OCI-LY7 (cell line): ENCODE data around the gene ANGPT4. TPM values are rescaled to one million over a fixed set of nuclear protein-coding genes. Genes with fewer than 3 reads are reported as not detected.

Source experiments
- BruUV-seq: library from RNA; stranded (reverse); fragments of 400-500 nt; replicated peaks from 2 replicates; lab custom pipeline; 2021; lab: Mats Ljungman, UMichigan
- CTCF ChIA-PET: fragments of 300-600 bp; sonication (Branson Sonifier 250); formaldehyde crosslinking; loops from one replicate; lab custom pipeline; 2022; ENCODE audit warnings: antibody characterized with exemption; ENCODE audit not compliant: unreplicated experiment; lab: Charles Lee
- POLR2A ChIA-PET: fragments of 300-600 bp; sonication (Branson Sonifier 250); formaldehyde crosslinking; loops from one replicate; lab custom pipeline; 2022; ENCODE audit warnings: antibody characterized with exemption; lab: Charles Lee
- DNase-seq: peaks from one replicate; pipeline ENCODE4 v3.0.0-alpha.2; 2015; ENCODE audit warnings: low spot score
- H2AFZ ChIP-seq: fragments of 200-600 bp; sonication (generic), shearing (Covaris generic); 2 replicates; pipeline ENCODE4 v1.6.1; 2014; ENCODE audit warnings: mild to moderate bottlenecking, antibody characterized with exemption, low read length, moderate library complexity
- H3K27ac ChIP-seq: fragments of 200-600 bp; sonication (generic); 2 replicates; pipeline ENCODE4 v1.5.1; 2014; ENCODE audit warnings: mixed run types, low read depth, mild to moderate bottlenecking, moderate library complexity, low read length, inconsistent platforms; ENCODE audit not compliant: poor library complexity, severe bottlenecking
- H3K36me3 ChIP-seq: fragments of 200-600 bp; sonication (generic); 2 replicates; pipeline ENCODE4 v1.6.1; 2014; ENCODE audit warnings: mild to moderate bottlenecking, antibody characterized with exemption, low read length, moderate library complexity, mixed read lengths; ENCODE audit not compliant: insufficient read depth
- H3K4me1 ChIP-seq: fragments of 200-600 bp; sonication (generic); 2 replicates; pipeline ENCODE4 v1.5.1; 2014; ENCODE audit warnings: mild to moderate bottlenecking, low read length; ENCODE audit not compliant: insufficient read depth, poor library complexity, severe bottlenecking
- H3K4me2 ChIP-seq: fragments of 200-600 bp; sonication (generic); 2 replicates; pipeline ENCODE4 v1.6.1; 2014; ENCODE audit warnings: mild to moderate bottlenecking, low read length
- H3K4me3 ChIP-seq: fragments of 200-600 bp; sonication (generic); 2 replicates; pipeline ENCODE4 v1.5.1; 2014; ENCODE audit warnings: mild to moderate bottlenecking, low read depth, low read length; ENCODE audit not compliant: poor library complexity, severe bottlenecking
- H3K79me2 ChIP-seq: fragments of 200-600 bp; sonication (generic); 2 replicates; pipeline ENCODE4 v1.6.1; 2016; ENCODE audit warnings: low read depth, mild to moderate bottlenecking, low read length, moderate library complexity, mixed read lengths; ENCODE audit not compliant: insufficient read depth
- H3K9me2 ChIP-seq: fragments of 200-600 bp; sonication (generic); 2 replicates; pipeline ENCODE4 v1.6.1; 2016; ENCODE audit warnings: mild to moderate bottlenecking, low read length, mixed read lengths; ENCODE audit not compliant: insufficient read depth
- H3K9me3 ChIP-seq: fragments of 200-600 bp; sonication (generic); 2 replicates; pipeline ENCODE4 v1.6.1; 2014; ENCODE audit warnings: mild to moderate bottlenecking, mixed run types, low read length, mixed read lengths
- H4K20me1 ChIP-seq: fragments of 200-600 bp; sonication (generic); 2 replicates; pipeline ENCODE4 v1.6.1; 2014; ENCODE audit warnings: mild to moderate bottlenecking, antibody characterized with exemption, low read length, moderate library complexity, mixed read lengths; ENCODE audit not compliant: insufficient read depth
- CTCF ChIP-seq: fragments of 200-600 bp; sonication (generic); conservative IDR thresholded peaks from 2 replicates; pipeline ENCODE4 v1.5.1; 2014; ENCODE audit warnings: mild to moderate bottlenecking, antibody characterized with exemption, low read length, moderate library complexity, mixed read lengths
- EZH2phosphoT487 ChIP-seq: fragments of 200-600 bp; sonication (generic); IDR thresholded peaks from 2 replicates; pipeline ENCODE4 v1.6.1; 2018; ENCODE audit warnings: low read depth, borderline replicate concordance, mild to moderate bottlenecking, mixed run types, antibody characterized with exemption, low read length, moderate library complexity, mixed read lengths
- intact Hi-C: fragments of 100-400 bp; cut with micrococcal nuclease; formaldehyde crosslinking; loops from one replicate; pipeline ENCODE4 v1.10.0; 2022; ENCODE audit not compliant: unreplicated experiment
- total RNA-seq, 2 experiments: library from RNA; depleted of rRNA in 1 of 2; stranded (reverse); fragments of >200 nt in 1 of 2; shearing (Covaris generic) in 1 of 2; gene quantifications; 2 replicates each; pipeline ENCODE4 v1.2.3, GENCODE V29; 2014 to 2022

ANGPT4 gene
- total RNA-seq, 2 experiments from 2014 or later, result not detected

- H3K27ac ChIP-seq, result no peak overlapping the region
- TF ChIP-seq CTCF (no peak), EZH2phosphoT487 (no peak)
- no peak for DNase-seq
- no peaks in the 10 kb centered on the region for H3K9me3 ChIP-seq
- no peak overlapping the region for H2AFZ ChIP-seq
- H3K36me3 ChIP-seq, result no peaks in the 10 kb centered on the region
- ChIA-PET POLR2A (interaction anchor here (3.8 kb wide), 1 partner anchor 9 kb away, joined by 31 read pairs; the partner anchor contains the start of gene FAM110A), CTCF (no interaction called here)
- intact Hi-C loops, result loop anchor here (5.0 kb wide), 1 partner anchor 1810 kb away; the partner anchor contains the start of gene NOP56
- peak overlapping the region; percentile 62 for H3K4me2 ChIP-seq
- H4K20me1 ChIP-seq, result no peaks in the 10 kb centered on the region
- H3K4me1 ChIP-seq, result peaks cover 52% of the 10 kb centered on the region
- peak overlapping the region; percentile 60 for H3K4me3 ChIP-seq
- no TSS peak for BruUV-seq
- peaks cover 18% of the 10 kb centered on the region; the same call in 1 of the 2 replicates for H3K79me2 ChIP-seq
- no peaks in the 10 kb centered on the region for H3K9me2 ChIP-seq
Measured at GRCh38 chr20:841568-842546, 74.3 kb downstream of the ANGPT4 start.

GRCh38 chr20:840858-841567 lies 75.1 kb downstream of the ANGPT4 start:
- Histone ChIP-seq H3K4me3 (peak overlapping the region; percentile 60), H3K4me2 (peak overlapping the region; percentile 62), H3K9me2 (no peaks in the 10 kb centered on the region), H3K36me3 (no peaks in the 10 kb centered on the region), H3K4me1 (peaks cover 52% of the 10 kb centered on the region), H2AFZ (peak overlapping the region; percentile 13; the same call in 1 of the 2 replicates), H4K20me1 (no peaks in the 10 kb centered on the region), H3K27ac (no peak overlapping the region), H3K79me2 (peaks cover 22% of the 10 kb centered on the region; the same call in 1 of the 2 replicates), H3K9me3 (no peaks in the 10 kb centered on the region)
- ChIA-PET CTCF (interaction anchor here (0.6 kb wide), 1 partner anchor 1286 kb away, joined by 3 read pairs; no protein-coding TSS in a partner anchor), POLR2A (no interaction called here)
- TF ChIP-seq EZH2phosphoT487, result no peak
- no peak for TF ChIP-seq CTCF
- intact Hi-C loops, result loop anchor here (5.0 kb wide), 1 partner anchor 1811 kb away; the partner anchor contains the start of gene NOP56
- DNase-seq, result peak; percentile 33
- BruUV-seq, result no TSS peak
